GM12874 (cell line): ENCODE data around the gene GP5.

Source experiments
- TF ChIP-seq, protein P1 (sequence below): IDR thresholded peaks from 2 replicates; pipeline ENCODE4 v1.5.1; 2011; ENCODE audit warnings: low read depth, mild to moderate bottlenecking, control low read depth, low read length, moderate library complexity; ENCODE audit not compliant: insufficient read depth

The GP5 gene

DNA sequence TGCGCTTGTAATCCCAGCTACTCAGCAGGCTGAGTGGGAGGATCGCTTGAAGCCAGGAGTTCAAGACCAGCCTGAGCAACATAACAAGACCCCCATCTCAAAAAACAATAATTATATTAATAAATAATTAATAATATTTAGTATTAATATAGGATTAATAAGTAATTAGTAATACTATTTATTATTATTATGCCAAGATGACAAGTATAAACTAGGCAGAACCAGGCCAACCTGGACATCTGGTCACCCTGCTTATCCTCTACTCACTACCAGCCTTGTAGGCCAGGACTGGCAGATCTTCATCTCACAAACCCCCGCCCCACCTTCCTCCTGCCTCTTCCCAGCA lies 48.4 kb downstream of the GP5 start:
- TF ChIP-seq, protein P1, sequence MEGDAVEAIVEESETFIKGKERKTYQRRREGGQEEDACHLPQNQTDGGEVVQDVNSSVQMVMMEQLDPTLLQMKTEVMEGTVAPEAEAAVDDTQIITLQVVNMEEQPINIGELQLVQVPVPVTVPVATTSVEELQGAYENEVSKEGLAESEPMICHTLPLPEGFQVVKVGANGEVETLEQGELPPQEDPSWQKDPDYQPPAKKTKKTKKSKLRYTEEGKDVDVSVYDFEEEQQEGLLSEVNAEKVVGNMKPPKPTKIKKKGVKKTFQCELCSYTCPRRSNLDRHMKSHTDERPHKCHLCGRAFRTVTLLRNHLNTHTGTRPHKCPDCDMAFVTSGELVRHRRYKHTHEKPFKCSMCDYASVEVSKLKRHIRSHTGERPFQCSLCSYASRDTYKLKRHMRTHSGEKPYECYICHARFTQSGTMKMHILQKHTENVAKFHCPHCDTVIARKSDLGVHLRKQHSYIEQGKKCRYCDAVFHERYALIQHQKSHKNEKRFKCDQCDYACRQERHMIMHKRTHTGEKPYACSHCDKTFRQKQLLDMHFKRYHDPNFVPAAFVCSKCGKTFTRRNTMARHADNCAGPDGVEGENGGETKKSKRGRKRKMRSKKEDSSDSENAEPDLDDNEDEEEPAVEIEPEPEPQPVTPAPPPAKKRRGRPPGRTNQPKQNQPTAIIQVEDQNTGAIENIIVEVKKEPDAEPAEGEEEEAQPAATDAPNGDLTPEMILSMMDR = no peak

DNA sequence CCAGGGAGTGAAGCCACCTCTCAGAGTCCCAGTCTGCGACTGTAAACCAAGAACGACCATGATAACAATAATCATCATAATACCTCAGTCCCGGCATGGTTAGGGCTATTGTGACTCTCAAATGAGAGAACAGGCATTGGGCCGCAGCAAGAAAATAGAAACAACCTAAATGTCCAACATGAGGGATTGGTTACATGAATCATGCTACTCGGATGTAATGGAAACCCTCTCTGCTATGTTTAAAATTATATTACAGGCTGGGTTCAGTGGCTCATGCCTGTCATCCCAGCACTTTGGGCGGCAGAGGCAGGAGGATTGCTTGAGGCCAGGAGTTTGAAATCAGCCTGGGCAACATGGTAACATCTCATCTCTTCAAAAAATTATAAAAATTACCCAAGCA lies 50.7 kb downstream of the GP5 start:
- TF ChIP-seq, protein P1 = no peak

DNA sequence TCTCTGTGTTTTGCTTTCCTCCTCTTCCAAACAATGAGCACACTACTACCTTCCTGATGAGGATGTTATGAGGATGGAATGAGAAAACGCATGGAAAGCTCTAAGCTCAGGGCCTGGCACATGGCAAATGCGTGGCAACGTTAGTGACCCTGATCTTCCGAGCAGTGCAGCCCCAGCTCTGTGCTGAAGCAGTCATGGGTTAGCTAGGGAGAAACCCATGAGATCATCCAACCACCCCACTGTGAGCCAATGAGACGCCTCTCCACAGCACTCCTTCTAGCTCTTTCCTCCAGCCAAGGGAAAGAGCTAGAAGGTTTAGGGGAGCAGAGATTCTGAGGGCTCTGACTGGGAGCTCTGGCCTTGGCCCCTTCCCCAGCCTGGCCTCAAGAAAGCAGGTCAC lies 52.4 kb downstream of the GP5 start:
- TF ChIP-seq, protein P1 = no peak

DNA sequence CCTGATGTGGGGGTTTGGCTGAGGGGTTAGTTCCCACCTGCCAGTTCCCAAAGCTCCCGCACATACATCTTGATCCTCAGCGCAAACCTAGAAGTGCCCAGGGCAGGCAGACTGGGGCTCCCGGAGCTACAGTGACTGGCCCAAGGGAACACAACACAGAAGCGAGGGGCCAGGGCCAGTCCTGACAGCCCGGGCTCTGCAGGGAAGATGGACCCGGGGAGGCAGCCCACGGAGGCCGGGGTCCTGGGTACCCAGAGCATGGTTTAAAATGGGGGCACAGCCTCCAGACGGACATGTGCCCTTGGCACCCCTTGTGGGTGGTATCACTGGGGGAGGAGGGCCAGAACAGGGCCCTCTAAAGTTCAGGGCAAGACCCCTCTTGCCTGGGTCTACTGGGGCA lies 53.0 kb downstream of the GP5 start:
- TF ChIP-seq, protein P1 = no peak
